GM23248 (cell line): Measurements from ENCODE around the gene SCAF1.

Experiments
- EZH2 ChIP-seq: fragments of 200-600 bp; sonication (generic); IDR thresholded peaks from 2 replicates; pipeline ENCODE4 v1.6.1; 2018; ENCODE audit warnings: antibody characterized with exemption, mild to moderate bottlenecking; ENCODE audit not compliant: insufficient read depth, poor library complexity, severe bottlenecking
- EZH2phosphoT487 ChIP-seq: fragments of 200-600 bp; sonication (generic); IDR thresholded peaks from 2 replicates; pipeline ENCODE4 v1.6.1; 2018; ENCODE audit warnings: antibody characterized with exemption, moderate library complexity, mild to moderate bottlenecking, low read depth; ENCODE audit not compliant: insufficient read depth

GRCh38 chr19:49688531-49689132, 46.6 kb downstream of the SCAF1 start:
- TF ChIP-seq EZH2phosphoT487 (no peak), EZH2 (no peak)
